GM20431 (cell line): ENCODE results near the gene HAPLN1.

Experiments
- in situ Hi-C: fragments of 300-500 bp; cut with MseI, MboI; formaldehyde crosslinking; loops from one replicate; pipeline ENCODE4 v1.15.0; 2020; ENCODE audit warnings: low sequenced_read_pairs; ENCODE audit not compliant: unreplicated experiment

HAPLN1 gene

DNA sequence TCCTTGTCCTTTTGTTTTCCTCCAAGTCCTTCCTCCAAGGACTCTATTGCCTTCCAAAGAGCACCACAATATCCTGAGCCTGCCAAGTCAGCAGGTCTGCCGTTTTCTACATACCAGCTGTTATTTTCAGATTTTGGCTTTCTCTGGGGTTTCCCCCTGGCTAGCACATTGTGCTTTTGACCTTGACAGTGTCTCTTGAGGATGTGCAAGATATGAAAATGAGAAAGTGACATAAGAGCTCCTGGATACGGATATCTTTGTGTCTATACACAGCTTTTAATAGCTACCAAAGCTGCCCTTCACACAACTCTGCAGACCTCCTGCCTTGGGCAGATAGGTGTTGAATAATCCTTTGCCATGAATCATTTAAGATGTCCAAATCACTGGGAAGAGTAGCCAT, 67.0 kb downstream of the HAPLN1 start:
- in situ Hi-C loops: no loop called here

- in situ Hi-C loops: no loop called here
Observed at GRCh38 chr5:83645936-83646335, 74.7 kb downstream of the HAPLN1 start.

DNA sequence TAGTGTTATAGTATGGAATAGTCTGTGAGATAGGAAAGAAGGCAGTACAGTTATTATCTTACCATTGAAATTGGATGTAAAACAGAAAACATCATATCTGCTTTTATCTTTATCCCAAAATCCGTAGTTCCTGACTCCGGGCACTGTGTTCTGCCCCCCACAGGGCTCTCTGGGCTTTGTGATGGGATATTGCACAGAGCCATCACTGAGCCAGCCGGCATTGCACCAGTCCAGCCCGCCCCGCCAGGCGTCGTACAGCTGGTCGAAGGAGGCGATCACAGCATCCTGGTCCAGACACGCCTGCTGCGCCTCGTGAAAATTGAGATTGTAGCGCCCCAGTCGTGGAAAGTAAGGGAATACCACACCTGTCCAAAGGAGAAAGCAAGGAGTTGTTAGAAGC, 76.4 kb downstream of the HAPLN1 start:
- in situ Hi-C loops: no loop called here

DNA sequence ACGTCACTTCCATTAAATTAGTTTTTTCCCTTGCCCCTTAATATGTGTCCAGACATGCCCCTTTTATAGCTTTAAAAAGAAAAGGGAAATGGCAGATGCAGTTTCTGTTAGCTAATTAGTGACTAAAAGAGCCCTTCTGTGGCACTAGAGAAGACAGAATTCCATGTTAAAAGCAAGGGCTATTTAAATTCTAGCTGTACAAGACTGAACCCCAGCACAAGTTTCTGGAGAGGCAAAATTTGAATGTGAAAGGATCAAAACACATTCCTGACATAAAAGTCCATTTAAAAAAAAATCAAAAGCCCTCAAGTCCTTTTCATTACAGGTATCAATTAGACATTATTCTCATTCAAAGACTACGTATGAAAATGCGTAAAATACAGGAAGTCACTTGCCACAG, 78.7 kb downstream of the HAPLN1 start:
- in situ Hi-C loops: no loop called here

DNA sequence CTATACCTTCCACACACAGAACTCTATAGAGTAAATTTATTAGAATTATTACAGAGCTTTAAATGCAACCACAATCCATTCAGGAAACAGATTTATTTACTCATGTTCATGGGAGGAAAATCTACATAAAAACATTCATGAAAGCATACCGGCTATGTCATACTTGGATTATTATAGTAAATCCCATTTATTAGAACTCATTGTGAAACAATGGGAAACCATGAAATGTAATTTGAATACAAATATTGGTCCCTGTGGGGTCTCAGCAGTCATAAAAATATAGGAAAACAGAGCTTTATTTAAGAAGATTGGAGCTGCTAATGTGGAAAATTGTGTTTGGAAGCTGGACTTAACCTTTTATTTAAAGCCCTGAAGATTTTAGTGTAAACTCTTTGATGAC, 80.7 kb downstream of the HAPLN1 start:
- in situ Hi-C loops: no loop called here

DNA sequence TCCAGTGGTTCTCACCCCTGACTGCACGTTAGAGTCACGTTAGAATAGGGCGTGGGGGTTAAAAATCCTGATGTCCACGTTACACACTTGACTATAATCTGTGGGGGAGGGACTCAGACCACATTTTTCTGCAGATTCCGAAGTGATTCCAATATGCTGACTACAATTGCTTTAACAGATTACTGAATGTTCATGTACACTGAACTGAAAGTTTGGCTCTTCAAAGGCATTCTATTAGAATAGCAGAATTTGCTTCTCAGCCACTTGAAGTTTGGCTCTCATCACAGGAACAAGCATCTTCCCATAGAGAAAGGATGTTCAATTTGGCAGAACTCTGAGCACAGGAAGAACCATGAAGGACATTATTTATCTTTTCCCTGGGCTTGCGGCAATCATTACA, 84.5 kb downstream of the HAPLN1 start:
- in situ Hi-C loops: no loop called here

DNA sequence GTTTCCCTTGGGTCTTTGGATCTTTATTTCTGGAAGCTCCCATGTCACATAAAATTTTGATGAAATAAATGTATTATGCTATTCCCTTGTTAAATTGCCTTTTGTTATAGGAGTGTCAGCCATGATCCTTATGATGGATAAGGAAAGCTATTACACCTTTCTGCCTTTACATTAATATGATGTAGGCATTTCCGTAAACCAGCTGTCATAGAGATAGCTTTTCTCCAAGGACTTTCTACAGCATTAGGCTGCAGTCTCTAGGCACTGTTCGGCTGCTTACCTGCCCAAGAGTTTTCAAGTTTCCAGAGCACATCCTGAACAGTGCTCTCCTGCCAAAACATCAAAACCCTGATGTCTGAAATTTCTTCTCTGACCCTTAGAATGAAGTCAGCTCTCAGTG, 87.4 kb downstream of the HAPLN1 start:
- in situ Hi-C loops: no loop called here

DNA sequence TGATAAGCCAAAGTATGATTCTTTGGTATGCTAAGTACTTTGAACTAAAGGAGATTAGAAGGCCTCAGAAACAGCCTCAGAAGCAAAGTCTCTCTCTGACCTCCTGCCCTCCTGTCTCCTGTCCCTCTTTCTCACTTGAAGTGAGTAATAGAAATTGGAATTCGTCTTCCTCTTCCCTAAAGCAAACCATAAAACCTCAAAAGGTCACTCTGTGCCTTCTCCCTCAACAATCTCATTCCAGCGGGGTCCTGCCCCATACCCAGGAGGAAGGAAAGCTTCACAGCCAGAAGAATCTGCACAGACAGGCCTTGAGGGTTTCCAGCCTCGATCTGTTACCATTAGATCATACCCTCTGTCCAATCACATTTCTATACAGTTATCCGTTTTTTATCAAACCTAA, 87.8 kb downstream of the HAPLN1 start:
- in situ Hi-C loops: no loop called here

GRCh38 chr5:83628360-83628759, 92.3 kb downstream of the HAPLN1 start:
- in situ Hi-C loops: no loop called here

- in situ Hi-C loops: no loop called here
Observed at GRCh38 chr5:83614841-83615240, 105.8 kb downstream of the HAPLN1 start.

DNA sequence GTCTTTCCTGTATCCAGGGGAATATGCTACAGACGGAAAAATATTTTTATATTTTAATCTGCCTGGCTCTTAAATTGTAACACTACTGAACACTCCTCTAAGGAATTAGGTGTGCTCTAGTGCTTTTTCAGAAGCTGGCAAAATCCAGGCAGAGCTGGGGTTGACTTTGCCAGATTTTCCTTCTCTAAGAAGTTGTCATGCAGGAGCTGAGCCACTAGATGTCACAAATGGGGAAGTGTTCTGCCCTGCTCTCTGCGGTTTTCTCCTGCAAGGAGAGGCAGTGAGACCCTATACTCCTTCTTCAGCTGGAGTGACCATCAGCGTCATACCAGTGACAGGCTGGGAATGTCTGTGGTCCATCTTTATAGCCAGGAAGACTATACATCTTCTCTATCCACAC, 112.5 kb downstream of the HAPLN1 start:
- in situ Hi-C loops: no loop called here

DNA sequence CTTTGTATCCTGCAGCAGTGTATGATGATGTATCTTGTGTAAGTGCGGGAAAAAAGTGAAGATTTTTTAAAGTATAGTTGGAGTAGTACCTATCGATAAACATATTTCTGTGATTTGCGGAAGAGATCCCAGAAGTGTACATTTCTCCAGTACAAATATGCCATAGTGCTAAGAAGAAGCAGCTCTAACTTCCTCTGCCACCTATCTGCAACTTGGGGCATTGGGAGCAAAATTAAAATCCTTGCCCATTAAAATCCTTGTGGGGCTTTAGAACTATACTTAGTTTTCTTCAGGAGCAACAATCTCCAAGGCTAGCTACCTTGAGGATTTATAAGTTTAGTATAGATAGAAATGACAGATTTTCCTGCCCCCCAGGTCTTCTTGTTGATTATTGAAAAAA, 125.4 kb downstream of the HAPLN1 start:
- in situ Hi-C loops: no loop called here

- in situ Hi-C loops: no loop called here
Observed at GRCh38 chr5:83590966-83591365, 129.7 kb downstream of the HAPLN1 start.

DNA sequence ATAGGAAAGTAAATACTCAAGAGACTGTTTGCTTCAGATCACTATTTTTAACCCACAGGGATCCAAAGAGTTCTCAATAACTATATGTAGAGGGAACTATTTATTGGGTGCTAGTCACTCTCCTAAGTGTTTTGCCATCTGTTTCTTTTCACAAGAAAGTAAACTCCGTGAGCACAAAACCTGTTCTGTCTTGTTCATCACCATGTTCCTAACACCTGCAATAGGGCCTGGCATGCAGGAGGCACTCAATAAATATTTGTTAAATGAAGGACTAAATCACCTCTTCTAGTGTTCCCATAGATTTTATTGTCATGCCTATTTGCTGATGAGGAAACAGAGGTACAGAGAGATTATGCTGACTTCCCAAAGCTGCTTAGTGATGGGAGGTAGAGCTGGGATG, 130.9 kb downstream of the HAPLN1 start:
- in situ Hi-C loops: no loop called here
